CD4-positive, alpha-beta T cell treated with Interleukin-17A for 1 hour (primary cell): ENCODE results near the gene BNIPL.
A peak's percentile ranks its signal among the peaks of the same experiment; 100 is the strongest.

Source experiments
- DNase-seq: peaks from one replicate; pipeline ENCODE4 v3.0.0-alpha.2; 2020

The BNIPL gene

DNA sequence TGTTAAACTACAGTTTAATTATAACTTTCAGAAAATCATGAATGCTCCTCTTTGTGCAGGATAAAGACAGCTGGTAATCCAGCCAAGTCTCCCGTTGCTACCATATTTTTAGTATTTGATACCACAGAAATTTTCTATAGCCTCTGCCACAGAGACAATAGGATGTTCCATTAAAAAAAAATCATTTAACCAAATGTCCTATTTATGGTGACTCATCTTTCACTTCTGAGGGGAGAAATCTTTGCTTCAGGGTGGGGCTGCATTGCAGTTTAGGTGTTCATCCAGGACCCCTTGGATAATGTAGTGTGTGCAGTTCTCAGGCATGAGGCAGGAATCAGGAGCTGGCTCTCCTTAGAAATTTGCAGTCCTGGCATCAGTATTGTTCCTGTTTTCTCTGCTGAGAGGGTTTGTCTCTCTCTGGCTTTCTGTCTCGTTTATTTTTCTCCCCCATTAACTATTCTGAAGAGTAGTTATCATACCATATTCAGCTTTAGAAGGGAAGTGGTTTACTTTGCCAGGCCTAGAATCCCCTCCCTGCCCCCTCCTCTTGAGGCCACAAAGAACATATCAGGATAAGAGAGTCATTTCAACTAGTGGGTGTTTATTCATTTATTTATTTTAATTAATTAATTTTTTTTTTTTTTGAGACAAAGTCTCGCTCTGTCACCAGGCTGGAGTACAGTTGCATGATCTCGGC, 25.1 kb upstream of the BNIPL start:
- no peak for DNase-seq

DNA sequence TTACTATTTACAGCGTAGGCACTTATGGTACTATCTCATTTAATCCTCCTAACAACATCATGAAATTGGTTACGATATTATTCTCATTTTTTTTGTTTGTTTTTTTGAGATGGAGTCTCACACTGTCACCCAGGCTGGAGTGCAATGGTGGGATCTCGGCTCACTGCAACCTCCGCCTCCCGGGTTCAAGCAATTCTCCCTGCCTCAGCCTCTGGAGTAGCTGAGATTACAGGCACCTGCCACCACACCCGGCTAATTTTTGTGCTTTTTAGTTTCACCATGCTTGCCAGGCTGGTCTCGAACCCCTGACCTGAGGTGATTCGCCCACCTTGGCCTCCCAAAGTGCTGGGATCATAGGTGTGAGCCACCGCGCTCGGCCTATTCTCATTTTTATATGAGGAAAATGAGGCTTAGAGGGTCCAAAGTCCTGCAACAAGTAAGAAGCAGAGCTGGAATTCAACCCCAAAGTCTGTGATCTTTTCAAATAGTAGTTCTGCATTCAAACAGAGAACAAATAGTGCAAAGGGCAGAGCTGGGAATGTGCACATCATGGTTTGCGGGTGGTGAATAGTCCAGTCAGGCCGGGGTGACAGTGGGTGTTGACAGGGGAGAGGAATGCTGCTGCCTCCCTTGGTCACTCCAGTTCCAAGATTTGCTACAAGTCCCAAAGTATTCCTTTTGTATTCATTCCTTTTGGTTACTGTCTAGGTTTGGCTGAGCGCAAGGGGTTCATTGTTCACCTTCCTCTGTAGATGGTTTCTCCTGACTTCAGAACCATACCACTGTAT, 23.5 kb upstream of the BNIPL start:
- no peak for DNase-seq

DNA sequence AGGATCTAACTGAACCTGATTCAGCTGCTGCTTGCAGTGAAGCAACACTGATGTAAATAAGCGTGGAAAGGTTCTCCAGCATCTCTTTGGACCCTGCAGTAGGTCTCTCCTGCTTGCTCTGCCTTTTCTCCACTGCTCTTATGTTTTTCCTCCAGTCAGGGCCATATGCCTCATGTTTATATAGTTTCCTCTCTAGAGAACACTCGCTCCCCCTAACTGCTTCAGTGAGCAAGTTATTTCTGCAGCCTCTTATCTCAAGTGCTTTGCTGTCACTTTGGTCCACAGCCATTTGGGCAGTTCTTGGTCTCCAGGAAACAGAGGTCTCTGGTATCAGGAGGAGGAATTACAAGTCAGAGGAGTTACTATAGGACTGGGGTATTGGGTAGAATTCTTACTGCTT, 22.9 kb upstream of the BNIPL start:
- DNase-seq, result no peak

DNA sequence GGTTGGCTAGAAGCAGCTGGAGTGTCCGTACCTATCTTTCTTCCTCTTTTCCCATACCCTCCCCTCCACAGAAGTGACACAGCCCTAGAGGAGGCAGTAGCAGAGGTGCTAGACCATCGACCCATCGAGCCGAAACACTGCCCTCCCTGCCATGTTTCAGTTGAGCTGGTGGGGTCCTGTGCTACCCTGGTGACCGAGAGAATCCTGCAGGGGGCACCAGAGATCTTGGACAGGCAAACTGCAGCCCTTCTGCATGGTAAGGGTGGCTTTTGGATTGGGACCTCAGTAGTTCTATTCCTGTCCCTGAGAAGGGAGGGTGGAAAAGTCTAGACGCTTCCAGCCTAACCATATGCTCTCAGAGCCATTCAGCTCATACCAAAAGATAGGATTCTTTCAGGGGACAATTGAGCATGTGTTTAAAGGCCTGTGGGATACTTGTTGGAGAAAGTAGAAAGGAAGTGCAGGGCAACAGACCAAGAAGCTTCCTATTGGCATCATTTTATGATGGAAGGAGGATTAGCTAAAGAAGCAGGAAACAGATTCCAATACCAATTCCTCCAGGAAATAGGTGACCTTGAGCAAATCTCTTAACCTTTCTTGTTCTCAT, 11.7 kb upstream of the BNIPL start:
- peak; percentile 91 for DNase-seq

DNA sequence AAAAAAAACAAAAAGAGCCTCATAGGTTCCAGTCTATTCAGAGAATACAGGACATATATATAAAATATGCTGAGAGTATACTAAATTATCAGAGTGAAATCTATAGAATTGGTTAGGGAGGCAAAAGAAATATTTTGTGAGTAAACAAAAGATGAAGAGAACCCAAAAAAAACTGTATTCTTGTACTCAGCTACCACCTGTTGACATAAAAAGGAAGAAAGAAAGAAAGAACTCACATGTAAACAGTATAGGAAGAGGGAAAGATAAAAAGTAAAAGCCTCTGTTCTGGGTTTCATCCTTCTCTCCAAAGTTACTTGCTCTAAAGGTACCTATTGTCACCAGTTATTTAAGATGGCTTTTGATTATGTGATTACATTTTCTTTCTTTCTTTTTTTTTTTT, 9.9 kb upstream of the BNIPL start:
- no peak for DNase-seq

DNA sequence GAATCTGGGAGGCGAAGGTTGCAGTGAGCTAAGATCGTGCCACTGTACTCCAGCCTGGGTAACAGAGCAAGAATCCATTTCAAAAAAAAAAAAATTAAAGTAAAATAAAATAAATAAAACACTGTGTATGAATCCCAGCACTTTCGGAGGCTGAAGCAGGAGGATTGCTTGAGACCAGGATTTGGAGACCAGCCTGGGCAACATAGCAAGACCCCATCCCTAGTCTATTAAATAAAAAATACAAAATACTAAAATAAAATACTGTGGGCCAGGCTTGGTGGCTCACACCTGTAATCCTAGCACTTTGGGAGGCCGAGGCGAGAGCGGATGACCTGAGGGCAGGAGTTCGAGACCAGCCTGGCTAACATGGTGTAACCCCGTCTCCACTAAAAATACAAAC, 4.2 kb upstream of the BNIPL start:
- DNase-seq, result no peak

DNA sequence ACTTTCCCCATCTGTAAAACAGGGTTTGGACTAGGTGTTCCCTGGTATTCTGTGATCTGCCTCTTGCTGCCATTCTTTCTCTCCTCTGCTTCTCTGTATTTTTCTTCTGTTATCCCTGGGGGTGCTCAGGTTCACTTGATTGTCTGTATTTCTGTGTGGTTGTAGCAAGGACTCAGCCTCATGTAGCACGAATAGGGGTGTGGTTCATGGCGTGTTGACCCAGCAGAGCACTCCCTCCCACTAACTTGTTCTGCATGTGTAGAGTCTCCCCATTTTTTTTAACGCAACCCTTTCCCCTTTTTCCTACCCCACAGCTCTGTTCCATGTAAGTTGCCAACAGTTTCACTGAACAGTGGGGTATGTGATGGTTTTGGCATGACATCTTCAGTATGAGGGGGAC, 1.2 kb upstream of the BNIPL start:
- DNase-seq, result no peak

DNA sequence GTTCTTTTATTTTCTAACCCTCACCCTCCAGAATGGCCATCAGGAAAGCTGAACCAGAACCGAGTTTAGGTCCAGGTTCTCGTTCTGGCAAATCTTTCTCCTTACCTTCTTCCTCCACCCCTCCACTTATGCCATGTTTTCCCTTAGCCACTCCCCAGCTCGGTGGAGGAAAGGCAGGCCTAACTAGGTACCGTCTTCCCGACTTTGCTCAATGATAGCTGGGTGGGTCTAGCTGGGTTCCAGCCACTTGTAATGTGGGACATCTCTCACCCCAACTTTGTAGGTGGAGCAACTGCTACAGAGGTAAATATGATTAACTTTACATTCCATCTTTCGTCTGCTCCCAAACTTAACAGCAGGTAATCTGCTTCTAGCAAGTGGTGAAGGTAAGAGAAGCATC, 646 bp downstream of the BNIPL start:
- DNase-seq, result no peak

DNA sequence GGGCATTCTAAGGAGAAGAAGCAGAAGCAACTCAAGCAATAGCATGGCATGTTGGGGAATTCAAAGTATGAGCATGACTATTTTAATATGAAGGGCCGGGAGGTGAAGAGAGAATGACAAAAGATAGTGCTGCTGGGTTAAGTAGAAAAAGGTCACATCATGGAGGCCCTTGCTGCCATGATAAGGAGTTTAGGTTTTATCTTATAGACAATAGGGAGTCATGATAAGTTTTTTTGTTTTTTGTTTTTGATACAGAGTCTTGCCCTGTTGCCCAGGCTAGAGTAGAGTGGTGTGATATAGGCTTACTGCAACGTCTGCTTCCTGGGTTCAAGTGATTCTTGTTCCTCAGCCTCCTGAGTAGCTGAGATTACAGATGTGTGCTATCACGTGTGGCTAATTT, 3.1 kb downstream of the BNIPL start:
- no peak for DNase-seq

DNA sequence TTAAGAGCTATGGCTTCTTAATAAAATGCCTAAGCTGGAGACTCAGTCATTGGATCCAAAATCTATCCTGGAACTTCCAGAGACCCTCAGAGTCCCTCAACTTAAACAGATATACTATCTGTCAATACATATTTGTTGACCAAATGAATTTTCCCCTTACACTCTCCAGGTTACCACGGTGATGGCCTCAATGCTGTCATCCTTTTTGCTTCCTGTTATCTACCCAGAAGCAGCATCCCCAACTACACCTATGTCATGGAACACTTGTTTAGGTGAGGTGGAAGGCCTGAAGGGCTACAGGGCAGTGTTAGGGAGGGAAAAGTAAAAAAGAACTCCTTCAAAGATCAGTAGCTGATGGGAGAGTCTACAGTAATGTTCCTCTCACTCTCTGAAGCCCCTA, 6.8 kb downstream of the BNIPL start:
- peak; percentile 39 for DNase-seq

DNA sequence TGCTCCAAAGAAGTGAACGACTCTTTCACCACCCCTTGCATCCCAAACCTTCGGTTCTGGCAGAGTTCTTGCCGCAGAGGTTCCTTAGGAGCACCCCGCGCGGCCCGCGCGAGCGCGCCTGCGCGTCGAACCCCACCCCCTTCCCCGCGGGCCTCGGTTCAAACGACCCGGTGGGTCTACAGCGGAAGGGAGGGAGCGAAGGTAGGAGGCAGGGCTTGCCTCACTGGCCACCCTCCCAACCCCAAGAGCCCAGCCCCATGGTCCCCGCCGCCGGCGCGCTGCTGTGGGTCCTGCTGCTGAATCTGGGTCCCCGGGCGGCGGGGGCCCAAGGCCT, 11.2 kb downstream of the BNIPL start, which contains the start of gene C1orf56:
TSS of gene C1orf56 (plus strand) at position 161 of the 334 bp plus-strand sequence. CDS start at position 258, 97 bp downstream.
- DNase-seq, result peak; percentile 69

DNA sequence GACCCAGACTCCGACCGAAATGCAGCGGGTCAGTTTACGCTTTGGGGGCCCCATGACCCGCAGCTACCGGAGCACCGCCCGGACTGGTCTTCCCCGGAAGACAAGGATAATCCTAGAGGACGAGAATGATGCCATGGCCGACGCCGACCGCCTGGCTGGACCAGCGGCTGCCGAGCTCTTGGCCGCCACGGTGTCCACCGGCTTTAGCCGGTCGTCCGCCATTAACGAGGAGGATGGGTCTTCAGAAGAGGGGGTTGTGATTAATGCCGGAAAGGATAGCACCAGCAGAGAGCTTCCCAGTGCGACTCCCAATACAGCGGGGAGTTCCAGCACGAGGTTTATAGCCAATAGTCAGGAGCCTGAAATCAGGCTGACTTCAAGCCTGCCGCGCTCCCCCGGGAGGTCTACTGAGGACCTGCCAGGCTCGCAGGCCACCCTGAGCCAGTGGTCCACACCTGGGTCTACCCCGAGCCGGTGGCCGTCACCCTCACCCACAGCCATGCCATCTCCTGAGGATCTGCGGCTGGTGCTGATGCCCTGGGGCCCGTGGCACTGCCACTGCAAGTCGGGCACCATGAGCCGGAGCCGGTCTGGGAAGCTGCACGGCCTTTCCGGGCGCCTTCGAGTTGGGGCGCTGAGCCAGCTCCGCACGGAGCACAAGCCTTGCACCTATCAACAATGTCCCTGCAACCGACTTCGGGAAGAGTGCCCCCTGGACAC, 11.7 kb downstream of the BNIPL start:
- peak; percentile 75 for DNase-seq

DNA sequence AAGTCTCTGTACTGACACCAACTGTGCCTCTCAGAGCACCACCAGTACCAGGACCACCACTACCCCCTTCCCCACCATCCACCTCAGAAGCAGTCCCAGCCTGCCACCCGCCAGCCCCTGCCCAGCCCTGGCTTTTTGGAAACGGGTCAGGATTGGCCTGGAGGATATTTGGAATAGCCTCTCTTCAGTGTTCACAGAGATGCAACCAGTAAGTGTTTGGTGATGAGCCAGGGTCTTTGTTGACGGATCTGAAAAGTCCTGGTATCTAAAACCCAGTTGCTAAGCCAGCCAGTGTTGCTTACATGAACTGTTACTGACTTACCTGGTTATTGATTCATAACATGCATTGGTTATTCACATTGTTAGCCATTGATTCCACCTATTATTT, 12.3 kb downstream of the BNIPL start:
- no peak for DNase-seq

DNA sequence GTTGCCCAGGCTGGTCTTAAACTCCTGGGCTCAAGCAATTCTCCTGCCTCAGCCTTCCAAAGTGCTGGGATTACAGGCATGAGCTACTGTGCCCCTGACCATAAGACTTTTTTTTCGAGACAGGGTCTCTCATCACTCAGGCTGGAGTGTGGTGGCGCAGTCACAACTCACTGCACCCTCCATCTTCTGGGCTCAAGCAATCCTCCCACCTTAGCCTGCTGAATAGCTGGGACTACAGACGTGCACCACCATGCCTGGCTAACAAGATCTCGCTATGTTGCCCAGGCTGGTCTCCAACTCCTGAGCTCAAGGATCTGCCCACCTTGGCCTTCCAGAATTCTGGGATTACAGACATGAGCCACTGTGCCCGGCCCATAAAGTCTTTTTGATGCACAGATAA, 13.1 kb downstream of the BNIPL start:
- peak; percentile 38 for DNase-seq

DNA sequence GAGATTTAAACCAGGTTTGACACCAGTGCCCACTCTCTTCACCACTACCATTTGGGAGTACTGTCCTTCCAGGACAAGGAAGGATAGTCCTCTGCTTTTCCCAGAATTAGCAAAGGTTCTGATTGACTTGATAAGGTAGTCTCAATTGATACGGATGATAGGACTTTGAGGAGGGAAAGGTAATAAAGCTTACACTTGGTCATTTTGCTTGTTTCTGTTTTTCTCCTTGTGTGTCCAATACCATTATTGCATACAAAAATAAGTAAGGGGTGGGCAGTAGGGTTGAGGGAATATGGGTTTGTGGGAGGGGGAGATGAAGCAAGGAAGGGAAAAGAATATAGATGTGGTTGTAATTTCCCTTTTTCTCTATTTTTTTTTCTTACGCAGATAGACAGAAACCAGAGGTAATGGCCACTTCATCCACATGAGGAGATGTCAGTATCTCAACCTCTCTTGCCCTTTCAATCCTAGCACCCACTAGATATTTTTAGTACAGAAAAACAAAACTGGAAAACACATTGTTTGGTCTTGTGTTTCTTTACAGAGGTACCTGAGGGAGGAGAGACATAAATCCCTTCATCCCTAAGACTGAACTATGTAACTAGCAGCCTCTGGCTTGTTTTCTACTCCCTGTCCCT, 13.8 kb downstream of the BNIPL start:
- peak; percentile 37 for DNase-seq

DNA sequence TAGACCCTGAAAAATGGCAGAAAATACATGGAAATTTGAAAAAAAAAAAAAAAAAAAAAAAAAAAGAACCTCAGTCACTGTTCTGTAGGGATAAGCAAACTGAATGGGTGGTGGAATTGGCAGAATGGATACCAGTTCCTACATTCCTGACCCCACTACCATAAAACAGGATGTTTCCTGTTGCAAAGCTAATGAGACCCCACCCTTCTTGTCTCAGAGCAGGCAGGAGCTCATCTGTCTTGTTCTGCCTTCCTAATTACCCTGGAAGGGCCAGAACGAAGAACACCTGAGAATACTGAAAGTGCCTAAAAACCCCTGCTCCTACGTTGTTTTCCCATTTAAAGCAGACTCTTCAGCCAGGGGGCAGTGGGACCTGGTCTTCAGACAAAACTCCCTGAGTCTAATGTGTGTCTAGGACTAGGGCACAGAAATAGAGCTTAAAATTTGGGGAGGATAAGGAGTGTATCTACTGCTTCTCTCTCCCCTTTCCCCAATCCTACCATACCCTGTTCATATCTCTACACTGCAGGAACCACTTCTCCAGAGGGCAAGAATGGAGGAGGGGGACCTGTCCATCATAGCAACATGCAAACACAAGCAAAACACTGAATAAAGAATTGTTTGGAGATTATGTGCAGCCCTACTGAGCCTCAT, 15.1 kb downstream of the BNIPL start:
- no peak for DNase-seq

DNA sequence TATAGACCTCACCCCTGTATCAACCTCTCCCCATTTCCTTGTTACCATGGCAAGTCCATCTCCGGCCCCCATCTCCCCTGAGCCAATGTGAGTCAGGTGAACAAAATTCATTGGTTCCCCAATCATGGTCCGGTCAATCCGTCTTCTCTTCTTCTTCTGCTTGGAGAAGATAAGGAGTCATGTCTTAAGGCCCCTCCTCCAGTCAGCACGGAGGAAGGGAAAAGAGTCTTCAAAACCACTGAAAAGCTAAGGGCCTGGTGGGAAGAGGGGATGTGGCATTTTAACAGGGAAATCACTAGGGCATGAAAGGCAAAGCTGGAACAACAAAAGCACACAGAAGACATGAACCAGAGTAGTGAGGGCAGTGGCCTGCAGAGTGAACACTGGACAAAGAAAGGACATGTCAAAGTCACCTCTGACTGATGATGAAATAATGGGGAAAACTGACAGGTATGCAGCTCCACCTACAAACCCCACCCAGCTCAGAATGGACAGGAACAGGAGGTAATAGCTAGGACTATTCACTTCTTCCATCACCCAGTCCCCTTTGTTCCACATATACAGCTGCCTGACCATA, 18.7 kb downstream of the BNIPL start:
- no peak for DNase-seq

DNA sequence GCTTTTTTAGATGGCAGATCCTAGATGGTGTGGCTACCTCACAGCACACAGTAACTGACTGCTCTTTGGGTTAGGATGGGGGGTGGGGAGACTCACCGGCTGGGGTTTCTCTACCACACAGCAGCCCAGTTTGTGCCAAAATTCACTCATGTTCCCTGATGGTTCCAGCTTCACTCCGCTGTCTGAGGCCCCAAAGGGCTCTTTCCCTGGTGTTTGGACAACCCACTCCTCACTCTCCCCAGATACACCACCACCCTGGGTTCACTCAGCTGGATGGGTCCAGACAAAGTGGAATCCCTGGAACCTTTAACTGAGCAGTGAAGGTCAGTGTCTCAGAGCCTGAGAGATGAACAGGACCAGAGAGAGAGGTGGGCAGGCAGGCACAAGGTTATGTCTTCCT, 19.2 kb downstream of the BNIPL start:
- DNase-seq, result peak; percentile 30

DNA sequence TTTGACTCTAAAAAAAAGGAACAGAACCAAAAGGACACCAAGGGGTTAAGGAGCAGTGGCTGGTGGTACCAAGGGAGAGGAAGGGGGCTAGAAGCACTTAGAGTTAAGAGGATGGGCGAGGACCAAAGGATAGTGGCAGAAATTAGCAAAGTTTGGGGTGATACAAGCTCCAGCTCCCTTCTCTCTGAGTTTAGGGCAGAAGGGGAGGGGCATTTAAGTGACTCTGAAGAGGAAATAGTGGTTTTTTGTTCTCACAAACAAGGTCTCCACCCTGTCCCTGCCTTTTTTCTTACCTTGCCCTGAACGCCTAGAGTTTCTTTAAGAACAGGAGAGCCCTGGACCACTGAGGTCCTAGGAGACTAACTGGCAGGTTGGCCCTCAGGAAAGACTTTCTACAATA, 19.8 kb downstream of the BNIPL start:
- DNase-seq, result peak; percentile 82

DNA sequence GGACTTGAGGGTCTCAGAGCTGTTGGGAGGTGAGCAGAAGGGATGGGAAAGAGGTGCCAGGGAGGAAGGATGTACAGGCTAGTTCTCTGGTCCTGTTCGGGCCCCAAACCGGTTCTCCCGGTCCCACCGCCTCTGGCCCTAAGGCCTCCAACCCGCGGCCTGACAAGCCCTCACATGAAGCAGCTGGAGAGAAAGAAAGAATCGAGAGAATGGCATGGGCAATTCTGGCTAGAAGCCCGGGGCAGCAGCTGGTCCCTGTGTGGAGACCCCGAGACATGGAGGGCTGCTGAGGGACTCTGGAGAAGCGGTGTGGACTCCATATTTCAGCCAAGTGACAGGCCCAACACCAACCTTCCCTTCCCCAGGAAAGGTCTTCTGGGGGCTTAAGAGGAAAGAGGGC, 22.3 kb downstream of the BNIPL start:
- peak; percentile 34 for DNase-seq

DNA sequence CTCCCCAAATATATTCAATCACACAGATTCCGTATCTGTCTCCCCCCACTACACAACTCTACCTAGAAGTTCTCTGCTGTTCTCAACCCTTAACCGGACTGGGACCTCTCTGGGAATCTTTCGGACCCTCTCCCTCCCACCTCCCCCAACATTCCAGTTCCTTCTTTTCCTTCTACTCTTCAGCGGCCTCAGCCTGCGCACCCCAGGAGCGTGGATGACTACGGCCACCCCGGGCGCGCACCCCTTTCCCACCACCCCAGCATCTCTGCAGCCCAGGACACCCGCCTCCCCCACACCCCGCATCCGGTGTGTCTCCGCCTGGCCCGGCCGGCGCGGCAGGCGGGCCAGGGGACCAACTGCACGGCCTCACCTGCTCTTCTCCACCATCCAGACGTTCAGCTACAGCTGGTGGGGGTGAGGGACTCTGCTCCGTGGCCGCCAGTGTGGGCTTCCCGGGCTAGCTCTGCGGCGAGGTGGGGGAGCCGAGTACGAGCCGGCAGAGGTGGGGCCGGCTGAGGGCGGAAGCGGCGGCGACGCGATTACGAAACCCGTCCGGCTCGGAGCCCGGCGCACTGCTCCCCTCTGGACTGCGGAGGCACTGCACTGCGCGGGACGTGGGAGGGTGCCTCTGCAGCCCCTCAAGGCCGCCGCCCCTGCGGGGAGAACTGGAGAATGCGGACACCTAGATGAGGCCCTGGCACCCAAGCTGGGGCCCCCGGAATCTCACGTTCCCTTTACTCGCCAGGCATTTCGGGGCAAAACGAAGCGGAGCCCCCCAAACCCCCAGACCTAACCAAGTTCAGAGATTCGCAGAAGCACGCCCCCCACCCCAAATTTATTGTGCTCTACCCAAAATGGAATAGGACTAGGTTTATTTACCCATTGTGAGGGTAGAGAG, 23.0 kb downstream of the BNIPL start, which contains the start of gene CDC42SE1:
TSS of gene CDC42SE1 (minus strand) at position 514 of the 898 bp plus-strand sequence. CDS start 3,892 bp downstream, outside the sequence.
- peak; percentile 89 for DNase-seq
